Measurements from ENCODE around the gene SHANK3. TPM values are rescaled to one million over a fixed set of nuclear protein-coding genes. Genes with fewer than 3 reads are reported as not detected.
A peak's percentile ranks its signal among the peaks of the same experiment; 100 is the strongest.
"Not testable (repeated sequence)": the region's sequence is repeated elsewhere in the genome, so short reads cannot be mapped to it uniquely, and the experiment has no call there.

SHANK3 gene
- polyA plus RNA-seq, 1 donor (not counting 4 experiments of a cell fraction or from before 2014, with no cell fraction given), result 1.00 TPM

DNA sequence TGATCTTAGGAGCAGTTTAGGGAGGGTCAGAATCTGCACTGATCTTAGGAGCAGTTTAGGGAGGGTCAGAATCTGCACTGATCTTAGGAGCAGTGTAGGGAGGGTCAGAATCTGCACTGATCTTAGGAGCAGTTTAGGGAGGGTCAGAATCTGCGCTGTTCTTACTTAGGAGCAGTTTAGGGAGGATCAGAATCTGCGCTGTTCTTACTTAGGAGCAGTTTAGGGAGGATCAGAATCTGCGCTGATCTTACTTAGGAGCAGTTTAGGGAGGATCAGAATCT is 28.9 kb upstream of the SHANK3 start:
- H3K79me2 ChIP-seq (ENCODE audit: control insufficient read depth, insufficient read depth, low read length); dilution Hi-C loops (cut with MboI; ENCODE audit: extremely low pct_ligation_motif_present, low sequenced_read_pairs); H2AFZ ChIP-seq (ENCODE audit: control insufficient read depth, low read length); H3K9me1 ChIP-seq (ENCODE audit: control insufficient read depth, extremely low read depth, insufficient read depth, low read length); H3K9ac ChIP-seq (ENCODE audit: control insufficient read depth, extremely low read depth, insufficient read depth, low read length); H3K4me1 ChIP-seq (ENCODE audit: control insufficient read depth, extremely low read depth, insufficient read depth, low read length); H3K27ac ChIP-seq (ENCODE audit: control insufficient read depth, insufficient read depth, low read length); H3K4me3 ChIP-seq (ENCODE audit: control insufficient read depth in 2 of 3, extremely low read depth in 1 of 3, insufficient read depth in 2 of 3, low read depth in 1 of 3, low read length in 3 of 3); H3K9me3 ChIP-seq (ENCODE audit: control insufficient read depth, low read depth, low read length); H3K4me2 ChIP-seq (ENCODE audit: control insufficient read depth, extremely low read depth, insufficient read depth, low read depth, low read length); H4K20me1 ChIP-seq (ENCODE audit: control insufficient read depth, extremely low read depth, insufficient read depth, low read length); DNase-seq (ENCODE audit: low read depth, low spot score); H3K36me3 ChIP-seq (ENCODE audit: control insufficient read depth in 2 of 2, extremely low read depth in 1 of 2, insufficient read depth in 2 of 2, low read length in 2 of 2): not testable (repeated sequence)
- FAIRE-seq, result peak; percentile 83
- H3K27me3 ChIP-seq (ENCODE audit: control insufficient read depth, extremely low read depth, insufficient read depth, low read length), result peaks cover 36% of the 10 kb centered on the region

- Histone ChIP-seq H3K27ac (ENCODE audit: control insufficient read depth, insufficient read depth, low read length) (no peak overlapping the region), H3K4me3 (ENCODE audit: control insufficient read depth in 2 of 3, extremely low read depth in 1 of 3, insufficient read depth in 2 of 3, low read depth in 1 of 3, low read length in 3 of 3) (no peak overlapping the region), H3K9ac (ENCODE audit: control insufficient read depth, extremely low read depth, insufficient read depth, low read length) (no peak overlapping the region), H3K27me3 (ENCODE audit: control insufficient read depth, extremely low read depth, insufficient read depth, low read length) (no peaks in the 10 kb centered on the region), H3K9me3 (ENCODE audit: control insufficient read depth, low read depth, low read length) (no peaks in the 10 kb centered on the region), H2AFZ (ENCODE audit: control insufficient read depth, low read length) (no peak overlapping the region), H4K20me1 (ENCODE audit: control insufficient read depth, extremely low read depth, insufficient read depth, low read length) (no peaks in the 10 kb centered on the region), H3K9me1 (ENCODE audit: control insufficient read depth, extremely low read depth, insufficient read depth, low read length) (no peaks in the 10 kb centered on the region), H3K36me3 (ENCODE audit: control insufficient read depth in 2 of 2, extremely low read depth in 1 of 2, insufficient read depth in 2 of 2, low read length in 2 of 2) (no peaks in the 10 kb centered on the region), H3K79me2 (ENCODE audit: control insufficient read depth, insufficient read depth, low read length) (no peaks in the 10 kb centered on the region), H3K4me2 (ENCODE audit: control insufficient read depth, extremely low read depth, insufficient read depth, low read depth, low read length) (no peak overlapping the region), H3K4me1 (ENCODE audit: control insufficient read depth, extremely low read depth, insufficient read depth, low read length) (peaks cover 8% of the 10 kb centered on the region)
- FAIRE-seq (no peak), DNase-seq (ENCODE audit: low read depth, low spot score) (no peak)
- no peak for TF ChIP-seq CTCF (optimal IDR thresholded peaks at IDR 0.05 in 1 of 3, IDR thresholded peaks at IDR 0.05 in 1 of 3, conservative IDR thresholded peaks at IDR 0.05 in 1 of 3; ENCODE audit: extremely low read depth in 1 of 3, insufficient read depth in 2 of 3, low read length in 3 of 3)
- TF ChIP-seq EZH2 (IDR thresholded peaks at IDR 0.05; ENCODE audit: low read length), result no peak
- dilution Hi-C loops (cut with MboI; ENCODE audit: extremely low pct_ligation_motif_present, low sequenced_read_pairs), result no loop called here
Measured at GRCh38 chr22:50653256-50653655, 19.4 kb upstream of the SHANK3 start.

GRCh38 chr22:50654664-50655063 is 18.0 kb upstream of the SHANK3 start:
- H3K79me2 ChIP-seq (ENCODE audit: control insufficient read depth, insufficient read depth, low read length); H3K36me3 ChIP-seq (ENCODE audit: control insufficient read depth in 2 of 2, extremely low read depth in 1 of 2, insufficient read depth in 2 of 2, low read length in 2 of 2); H3K9me3 ChIP-seq (ENCODE audit: control insufficient read depth, low read depth, low read length); H2AFZ ChIP-seq (ENCODE audit: control insufficient read depth, low read length); H3K4me2 ChIP-seq (ENCODE audit: control insufficient read depth, extremely low read depth, insufficient read depth, low read depth, low read length); dilution Hi-C loops (cut with MboI; ENCODE audit: extremely low pct_ligation_motif_present, low sequenced_read_pairs); H3K27ac ChIP-seq (ENCODE audit: control insufficient read depth, insufficient read depth, low read length); H3K4me3 ChIP-seq (ENCODE audit: control insufficient read depth in 2 of 3, extremely low read depth in 1 of 3, insufficient read depth in 2 of 3, low read depth in 1 of 3, low read length in 3 of 3); DNase-seq (ENCODE audit: low read depth, low spot score); FAIRE-seq; H3K4me1 ChIP-seq (ENCODE audit: control insufficient read depth, extremely low read depth, insufficient read depth, low read length); H4K20me1 ChIP-seq (ENCODE audit: control insufficient read depth, extremely low read depth, insufficient read depth, low read length); H3K9me1 ChIP-seq (ENCODE audit: control insufficient read depth, extremely low read depth, insufficient read depth, low read length); H3K9ac ChIP-seq (ENCODE audit: control insufficient read depth, extremely low read depth, insufficient read depth, low read length); H3K27me3 ChIP-seq (ENCODE audit: control insufficient read depth, extremely low read depth, insufficient read depth, low read length): not testable (repeated sequence)
